ENCODE data around the gene RBM47.

RBM47 gene

DNA sequence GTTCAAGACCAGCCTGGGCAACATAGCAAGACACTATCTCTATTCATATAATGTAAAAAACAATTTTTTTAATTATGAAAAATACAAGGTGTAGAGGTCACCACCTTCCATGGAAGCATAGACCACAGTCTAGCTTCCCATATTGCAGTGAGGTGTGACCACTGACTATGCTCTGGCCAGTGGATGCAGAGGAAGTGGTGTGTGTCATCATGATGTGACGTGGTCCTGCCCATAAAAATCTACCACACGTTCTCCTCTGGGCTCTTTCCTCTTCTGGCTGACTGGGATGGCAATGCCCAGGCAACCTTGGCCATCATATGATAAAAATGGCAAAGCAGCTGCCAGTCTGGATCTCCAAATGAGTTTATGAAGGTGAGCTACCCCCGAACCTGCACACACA is 65.7 kb downstream of the RBM47 start:
- TF ChIP-seq, protein P1, sequence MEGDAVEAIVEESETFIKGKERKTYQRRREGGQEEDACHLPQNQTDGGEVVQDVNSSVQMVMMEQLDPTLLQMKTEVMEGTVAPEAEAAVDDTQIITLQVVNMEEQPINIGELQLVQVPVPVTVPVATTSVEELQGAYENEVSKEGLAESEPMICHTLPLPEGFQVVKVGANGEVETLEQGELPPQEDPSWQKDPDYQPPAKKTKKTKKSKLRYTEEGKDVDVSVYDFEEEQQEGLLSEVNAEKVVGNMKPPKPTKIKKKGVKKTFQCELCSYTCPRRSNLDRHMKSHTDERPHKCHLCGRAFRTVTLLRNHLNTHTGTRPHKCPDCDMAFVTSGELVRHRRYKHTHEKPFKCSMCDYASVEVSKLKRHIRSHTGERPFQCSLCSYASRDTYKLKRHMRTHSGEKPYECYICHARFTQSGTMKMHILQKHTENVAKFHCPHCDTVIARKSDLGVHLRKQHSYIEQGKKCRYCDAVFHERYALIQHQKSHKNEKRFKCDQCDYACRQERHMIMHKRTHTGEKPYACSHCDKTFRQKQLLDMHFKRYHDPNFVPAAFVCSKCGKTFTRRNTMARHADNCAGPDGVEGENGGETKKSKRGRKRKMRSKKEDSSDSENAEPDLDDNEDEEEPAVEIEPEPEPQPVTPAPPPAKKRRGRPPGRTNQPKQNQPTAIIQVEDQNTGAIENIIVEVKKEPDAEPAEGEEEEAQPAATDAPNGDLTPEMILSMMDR (IDR thresholded peaks at IDR 0.05) = no peak

DNA sequence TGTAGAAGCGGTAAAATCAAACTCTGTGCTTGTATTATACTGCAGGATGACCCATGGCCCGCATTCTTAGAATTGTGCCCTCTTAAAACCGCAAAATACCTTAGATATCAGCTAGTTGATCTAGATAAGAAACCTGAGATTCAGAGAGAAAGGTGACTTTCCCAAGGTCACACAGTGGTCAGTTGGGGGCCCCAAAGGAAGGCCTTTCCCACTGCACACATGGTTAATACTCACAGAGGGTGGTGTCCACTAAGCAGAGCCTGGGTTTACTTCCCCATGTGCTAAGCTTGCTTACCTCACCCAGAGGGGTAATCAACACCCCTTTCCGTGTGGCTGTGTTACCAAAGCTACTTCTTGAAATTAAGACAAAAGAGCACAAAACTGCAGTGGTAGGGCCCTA is 66.3 kb downstream of the RBM47 start:
- TF ChIP-seq, protein P1 (IDR thresholded peaks at IDR 0.05) = no peak

DNA sequence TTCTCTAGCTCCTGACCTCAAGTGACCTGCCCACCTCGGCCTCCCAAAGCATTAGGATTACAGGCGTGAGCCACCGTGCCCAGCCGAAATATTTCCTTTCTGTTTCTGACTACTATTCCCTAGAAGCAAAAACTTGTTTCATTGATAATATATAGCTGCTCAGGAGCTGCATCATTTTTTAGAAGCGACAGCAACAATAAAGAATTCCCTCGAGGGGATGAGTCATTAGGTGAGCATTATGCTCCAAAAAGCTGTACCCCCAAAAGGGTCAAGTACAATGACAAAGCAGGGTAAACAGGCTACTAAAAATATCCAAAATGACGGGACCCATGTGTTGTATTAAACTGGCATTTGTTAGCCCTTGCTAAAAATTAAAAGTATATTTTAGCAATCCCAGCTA is 67.0 kb downstream of the RBM47 start:
- TF ChIP-seq, protein P1 (IDR thresholded peaks at IDR 0.05) = no peak

DNA sequence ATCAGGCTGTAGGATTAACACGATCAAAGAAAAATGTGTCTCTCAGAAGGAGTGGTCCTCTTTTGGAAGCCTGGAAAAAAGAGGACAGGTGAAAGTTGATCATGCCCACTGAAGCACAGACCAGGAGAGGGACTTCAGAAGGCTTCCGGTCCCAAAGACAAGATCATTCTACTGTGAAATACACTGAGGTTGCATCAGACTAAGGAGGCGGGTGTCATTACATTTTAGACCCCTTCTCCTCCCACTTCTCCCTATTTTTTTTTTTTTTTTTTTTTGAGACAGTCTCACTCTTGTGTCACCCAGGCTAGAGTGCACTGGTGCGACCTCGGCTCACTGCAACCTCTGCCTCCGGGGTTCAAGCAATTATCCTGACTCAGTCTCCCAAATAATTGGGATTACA is 67.5 kb downstream of the RBM47 start:
- TF ChIP-seq, protein P1 (IDR thresholded peaks at IDR 0.05) = no peak

DNA sequence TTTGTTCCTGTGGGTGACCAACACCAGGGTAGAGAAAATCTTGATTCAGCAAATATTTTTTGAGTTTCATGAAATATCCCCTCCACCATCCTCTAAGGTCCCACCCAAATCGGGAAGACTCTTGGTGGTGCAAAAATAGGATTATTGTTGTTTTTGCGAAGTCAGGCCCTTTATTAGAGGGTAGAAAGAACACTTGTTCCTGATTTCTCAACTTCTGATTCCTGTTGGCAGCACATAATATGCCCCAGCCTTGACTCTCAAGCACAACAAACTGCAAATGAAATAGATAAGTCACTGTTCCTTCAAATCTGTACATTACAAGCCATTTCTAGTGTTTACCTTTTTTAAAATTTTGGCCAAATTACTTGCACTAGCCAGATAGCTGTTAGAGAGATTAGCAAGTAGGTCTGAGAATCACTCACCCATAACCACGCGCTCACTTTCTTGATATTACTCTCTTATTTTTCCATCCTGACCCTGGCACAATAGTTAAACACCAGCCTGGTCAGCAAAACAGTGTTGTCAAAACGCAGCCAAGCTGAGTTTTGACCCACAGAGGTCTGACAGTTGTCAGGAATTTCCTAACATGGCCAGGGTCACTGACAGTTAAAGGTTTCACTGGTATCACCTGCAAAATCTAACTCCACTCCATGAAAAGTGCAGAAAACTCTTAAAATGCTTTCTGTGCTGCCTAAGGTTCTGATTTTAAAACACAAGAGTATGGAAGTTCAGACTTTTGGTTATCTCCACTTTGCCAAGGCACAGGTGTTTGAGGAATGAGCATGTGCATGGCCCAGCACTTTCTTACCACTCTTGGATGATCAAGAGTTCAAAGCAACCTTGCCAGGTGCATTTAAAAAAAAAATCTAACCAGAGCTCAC is 69.8 kb downstream of the RBM47 start:
- TF ChIP-seq, protein P1 (IDR thresholded peaks at IDR 0.05) = no peak

DNA sequence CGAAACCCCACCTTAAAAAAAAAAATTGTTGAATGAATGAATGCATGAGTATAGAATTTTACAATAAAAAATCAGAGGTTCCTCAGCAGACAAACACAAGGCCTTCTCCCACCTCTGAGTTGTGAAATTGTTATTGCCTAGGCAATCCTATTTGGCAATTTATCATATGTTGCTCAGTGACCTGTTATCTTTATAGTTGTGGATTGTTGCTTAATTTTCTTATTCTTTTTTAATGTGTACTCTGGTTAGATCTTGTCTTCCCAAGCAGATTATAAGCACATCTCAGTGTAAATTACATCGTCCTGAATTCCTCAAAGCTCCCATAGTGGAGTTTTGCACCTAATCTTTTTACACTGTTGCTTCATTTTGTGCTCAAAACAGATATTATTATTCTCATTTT is 71.9 kb downstream of the RBM47 start:
- TF ChIP-seq, protein P1 (IDR thresholded peaks at IDR 0.05) = no peak

DNA sequence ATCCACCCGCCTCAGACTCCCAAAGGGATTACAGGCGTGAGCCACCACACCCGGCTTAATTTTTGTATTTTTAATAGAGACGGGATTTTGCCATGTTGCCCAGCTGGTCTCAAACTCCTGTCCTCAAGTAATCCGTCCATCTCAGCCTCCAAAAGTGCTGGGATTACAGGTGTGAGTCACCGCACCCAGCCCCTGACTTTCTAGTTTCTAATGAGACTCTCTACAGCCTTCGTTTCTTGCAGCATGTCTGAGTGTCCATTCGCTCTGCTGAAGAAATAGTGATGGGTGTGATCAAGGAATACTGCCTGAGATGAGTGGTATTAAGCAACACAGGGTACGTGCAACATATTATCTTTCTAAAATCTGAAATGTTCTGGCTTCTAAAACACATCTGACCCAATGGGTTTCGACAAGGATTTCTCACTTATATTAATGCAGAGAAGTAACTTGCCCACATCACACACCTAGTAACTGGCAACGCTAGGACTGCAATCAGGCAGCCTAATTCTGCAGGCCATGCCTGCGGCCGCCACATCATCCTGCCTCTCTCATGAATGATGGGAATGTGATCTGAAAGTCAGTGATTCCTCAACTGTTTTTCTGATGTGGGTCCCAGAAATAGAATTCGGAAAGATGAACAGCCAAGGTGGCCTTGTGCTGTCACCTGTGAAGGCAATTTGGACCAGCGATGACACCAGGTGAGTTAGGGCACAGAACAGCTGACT is 74.3 kb downstream of the RBM47 start:
- TF ChIP-seq, protein P1 (IDR thresholded peaks at IDR 0.05) = no peak

Measured in LNCAP (cell line).